A204.1 (cell line): ENCODE measurements around the gene CDR2.
A peak's percentile ranks its signal among the peaks of the same experiment; 100 is the strongest.
"Not testable (repeated sequence)": the region's sequence is repeated elsewhere in the genome, so short reads cannot be mapped to it uniquely, and the experiment has no call there.

Experiments
- FAIRE-seq: peaks from 2 replicates; lab custom pipeline; 2012; peaks lifted over from hg19 to GRCh38; lab: Jason Lieb, UNC

Gene CDR2

DNA sequence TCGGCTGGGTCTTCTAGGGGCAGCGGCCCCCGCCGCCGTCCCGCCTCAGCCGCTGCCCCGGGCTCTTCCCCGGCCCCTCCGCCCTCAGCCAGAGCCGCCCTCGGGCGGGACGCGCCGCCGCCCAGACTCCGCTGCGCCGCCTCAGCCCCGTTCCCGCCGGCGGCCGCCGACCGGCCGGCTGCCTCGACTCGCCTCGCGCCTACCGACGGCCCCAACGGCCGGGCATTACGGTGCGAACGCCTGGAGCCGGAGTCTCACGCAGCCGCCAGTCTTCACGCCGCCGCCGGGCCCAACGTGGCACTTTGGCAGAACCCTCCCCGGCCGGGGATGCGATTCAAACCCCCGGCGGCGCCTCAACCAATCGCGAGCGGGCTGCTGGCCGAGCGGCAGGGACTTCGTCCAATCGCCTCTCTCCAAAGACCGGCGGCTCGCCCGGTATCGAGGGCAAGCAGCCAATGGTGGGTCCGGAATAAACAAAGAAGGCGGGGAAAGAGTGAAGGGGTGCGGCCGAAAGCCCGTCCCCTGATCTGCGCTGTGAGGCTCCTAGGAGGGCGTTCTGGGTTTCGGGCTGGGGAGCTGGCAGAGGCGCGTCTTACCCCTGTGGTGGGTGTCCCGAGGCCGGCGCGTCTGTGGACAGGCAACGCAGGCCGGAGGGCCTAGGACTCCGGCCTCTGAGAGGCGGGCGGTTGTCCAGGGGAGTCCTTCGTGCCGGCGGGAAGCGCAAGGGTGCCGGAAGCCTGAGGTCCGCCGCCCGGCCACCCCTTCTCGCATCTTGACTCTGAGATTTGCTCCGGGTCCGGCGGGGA, at the start of gene CDR2:
TSS of gene CDR2 (minus strand) at position 309 of the 806 bp plus-strand sequence. CDS start 310 bp downstream, outside the sequence.
- FAIRE-seq = peak; percentile 90

DNA sequence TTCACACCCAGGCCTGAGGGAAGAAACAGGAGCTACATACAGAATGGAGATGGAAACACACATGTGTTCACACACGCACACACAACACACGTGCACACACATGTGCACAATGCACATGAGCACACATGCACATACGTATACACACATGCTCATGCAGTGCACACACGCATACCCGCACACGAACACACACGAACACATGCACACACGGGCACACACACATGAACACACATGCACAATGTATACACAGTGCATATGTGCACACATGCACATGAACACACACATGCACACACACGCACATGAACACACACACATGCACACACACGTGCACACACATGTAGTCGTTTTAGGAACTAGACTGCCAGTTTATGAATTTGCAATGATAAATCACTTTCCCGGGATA, 49.3 kb upstream of the CDR2 start:
- FAIRE-seq = no peak

- no peak for FAIRE-seq
Observed at GRCh38 chr16:22421136-22421535, 46.7 kb upstream of the CDR2 start.

- no peak for FAIRE-seq
Observed at GRCh38 chr16:22420606-22421135, 46.3 kb upstream of the CDR2 start.

DNA sequence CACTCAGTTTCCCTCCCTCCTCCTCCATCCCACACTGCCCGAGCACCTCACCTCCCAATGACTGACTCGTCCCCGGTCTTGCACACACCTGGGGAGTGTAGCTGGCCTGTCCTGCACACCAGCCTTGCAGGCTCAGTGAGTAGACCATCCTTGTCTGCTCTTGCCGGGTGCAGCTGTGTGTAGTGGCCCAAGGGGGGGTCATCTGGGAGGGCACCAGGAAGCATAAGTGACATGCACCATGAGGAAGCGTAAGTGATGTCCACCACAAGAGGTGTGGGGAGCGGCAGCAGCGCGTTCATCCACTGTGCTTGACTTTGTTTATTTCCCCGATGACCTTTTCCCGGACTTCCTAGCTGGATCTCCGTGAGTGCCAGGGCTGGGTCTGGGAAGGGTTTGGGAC, 45.5 kb upstream of the CDR2 start:
- FAIRE-seq = no peak

DNA sequence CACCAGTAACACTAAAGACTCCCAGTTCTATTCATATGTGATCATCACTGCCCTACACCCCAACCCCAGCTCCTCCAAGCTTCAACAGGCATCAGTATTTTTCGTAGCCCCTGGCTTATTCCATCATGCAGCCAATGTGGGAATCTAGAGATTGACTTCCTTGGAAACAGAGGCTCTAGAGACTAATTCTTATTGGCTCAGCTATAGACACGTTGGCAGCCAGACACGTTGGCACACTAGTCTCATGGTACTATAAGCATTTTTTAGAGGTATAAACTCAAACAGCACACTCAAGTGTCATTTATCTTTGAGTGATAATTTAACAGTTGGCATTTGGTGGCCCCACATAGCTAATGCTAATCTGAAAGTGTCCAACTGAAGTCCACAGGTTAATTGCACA, 44.4 kb upstream of the CDR2 start:
- FAIRE-seq = no peak

- not testable (repeated sequence) for FAIRE-seq
Observed at GRCh38 chr16:22417798-22418197, 43.4 kb upstream of the CDR2 start.

DNA sequence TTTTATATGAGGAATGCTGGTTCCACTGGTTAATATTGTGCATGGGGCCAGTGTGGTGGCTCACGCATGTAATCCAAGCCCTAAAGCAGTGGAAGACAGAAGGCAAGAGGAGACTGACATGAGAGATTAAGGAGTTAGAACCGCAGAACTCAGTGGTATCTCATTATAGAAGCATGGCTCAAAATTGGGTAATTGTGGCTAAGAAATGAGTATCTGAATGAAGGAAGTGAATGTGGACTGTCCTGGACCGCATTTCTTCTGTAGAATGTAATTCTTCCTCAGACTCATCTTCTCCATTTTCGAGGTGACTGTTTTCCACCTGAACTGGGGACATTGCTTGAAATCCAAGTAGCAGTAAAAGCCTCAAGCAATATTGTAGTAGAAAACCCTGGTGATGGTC, 42.6 kb upstream of the CDR2 start:
- no peak for FAIRE-seq

DNA sequence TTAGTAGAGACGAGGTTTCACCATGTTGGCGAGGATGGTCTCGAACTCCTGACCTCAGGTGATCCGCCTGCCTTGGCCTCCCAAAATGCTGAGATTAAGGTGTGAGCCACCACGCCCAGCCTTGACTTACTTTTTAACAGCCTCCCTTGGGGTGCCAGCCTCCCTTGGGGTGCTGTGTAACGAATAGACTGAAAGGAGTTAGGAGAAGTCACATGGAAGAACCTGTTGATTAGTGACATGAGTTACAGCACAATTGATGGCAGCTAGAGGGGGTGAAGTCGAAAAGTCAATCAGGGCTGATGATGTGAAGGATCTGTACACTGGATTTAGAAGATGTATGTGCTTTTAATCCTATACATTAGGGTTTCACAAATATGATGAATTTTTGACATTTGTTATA, 39.4 kb upstream of the CDR2 start:
- FAIRE-seq = no peak

DNA sequence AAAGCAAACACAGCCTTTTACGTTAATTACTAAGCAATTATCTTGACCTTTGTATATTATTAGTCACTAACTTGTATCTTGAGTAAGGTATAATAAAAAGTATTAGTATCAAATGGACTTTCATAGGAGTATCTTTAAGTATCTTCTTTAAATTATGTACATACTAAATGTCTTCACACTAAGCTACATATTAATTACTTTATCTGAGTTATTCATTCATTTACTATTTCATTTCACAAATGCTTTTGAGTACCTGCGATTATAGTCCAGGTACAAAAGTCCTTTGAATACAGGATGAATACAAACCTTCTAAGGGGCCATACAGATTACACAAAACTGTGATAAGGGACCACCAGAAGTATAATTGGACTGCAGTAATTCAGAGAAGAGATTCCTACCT, 33.1 kb upstream of the CDR2 start:
- no peak for FAIRE-seq

- FAIRE-seq = no peak
Observed at GRCh38 chr16:22402191-22402590, 27.8 kb upstream of the CDR2 start.

DNA sequence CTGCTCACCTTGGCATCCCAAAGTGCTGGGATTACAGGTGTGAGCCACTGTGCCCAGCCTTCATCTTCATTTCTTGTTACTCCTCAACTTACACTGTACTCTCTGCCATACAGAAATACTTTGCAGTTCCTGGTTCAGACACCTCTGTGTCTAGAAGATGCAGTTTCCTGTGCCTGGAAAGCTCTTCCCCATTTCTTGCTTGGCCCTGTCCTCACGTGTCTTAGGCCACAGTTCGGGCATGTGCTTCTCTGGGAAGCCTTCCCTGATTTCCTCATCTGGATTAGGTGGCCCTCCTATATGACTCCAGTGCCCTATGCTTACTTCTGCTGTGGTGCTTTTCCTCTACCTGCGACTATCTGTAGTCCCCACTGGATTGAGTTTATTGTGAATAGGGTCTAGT, 26.5 kb upstream of the CDR2 start:
- no peak for FAIRE-seq

GRCh38 chr16:22397931-22398330, 23.5 kb upstream of the CDR2 start:
- no peak for FAIRE-seq

DNA sequence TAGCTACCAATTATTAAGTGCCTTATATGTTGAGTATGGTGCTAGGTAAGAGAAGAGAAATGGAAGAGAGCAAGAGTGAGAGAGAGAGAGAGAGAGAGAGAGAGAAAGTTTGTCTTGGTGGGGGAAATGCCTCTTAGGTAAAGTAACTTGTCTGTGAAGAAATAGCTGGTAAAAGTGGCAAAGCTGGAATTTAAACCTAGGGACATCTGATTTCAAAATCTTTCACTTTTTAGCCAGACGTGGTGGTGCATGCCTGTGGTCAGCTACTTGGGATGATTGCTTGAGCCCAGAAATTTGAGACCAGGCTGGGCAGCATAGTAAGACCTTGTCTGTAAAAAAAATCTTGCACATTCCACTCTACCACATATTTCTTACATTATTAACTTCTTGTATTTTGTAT, 23.0 kb upstream of the CDR2 start:
- FAIRE-seq = no peak

GRCh38 chr16:22395960-22396359, 21.5 kb upstream of the CDR2 start:
- no peak for FAIRE-seq

DNA sequence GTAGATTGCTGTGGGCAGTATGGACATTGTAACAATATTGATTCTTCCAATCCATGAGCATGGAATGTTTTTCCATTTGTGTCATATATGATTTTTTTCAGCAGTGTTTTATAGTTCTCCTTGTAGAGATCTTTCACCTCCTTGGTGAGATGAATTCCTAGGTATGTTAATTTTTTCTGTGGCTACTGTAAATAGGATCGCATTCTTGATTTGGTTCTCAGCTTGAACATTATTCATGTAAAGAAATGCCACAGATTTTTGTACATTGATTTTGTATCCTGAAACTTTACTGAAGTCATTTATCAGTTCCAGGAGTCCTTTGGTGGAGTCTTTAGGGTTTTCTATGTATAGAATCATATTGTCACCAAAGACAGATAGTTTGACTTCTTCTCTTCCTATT, 19.7 kb upstream of the CDR2 start:
- no peak for FAIRE-seq

DNA sequence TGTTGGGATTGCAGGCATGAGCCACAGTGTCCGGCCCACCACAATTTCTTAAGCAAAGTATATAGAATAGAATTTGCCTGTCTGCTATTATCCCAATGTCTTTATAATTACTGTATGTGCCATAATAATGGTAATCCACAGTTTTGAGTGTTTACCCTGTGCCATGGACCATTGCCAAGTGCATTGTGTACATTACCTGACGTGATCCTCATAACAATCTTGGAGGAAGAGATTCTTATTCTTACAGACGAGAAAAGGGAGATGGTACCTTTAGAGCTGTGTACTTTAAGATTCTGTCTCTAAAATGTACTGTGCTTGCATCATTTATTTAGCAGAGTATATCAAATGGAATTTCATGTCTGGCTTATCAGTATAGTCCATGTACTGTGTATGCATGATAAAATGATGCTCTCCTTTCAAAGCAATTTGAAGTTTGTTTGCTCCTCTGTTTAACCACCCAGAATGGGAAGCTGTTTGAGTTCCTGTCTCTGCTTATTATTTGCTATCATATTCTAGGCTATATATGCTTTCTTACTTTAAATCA, 13.8 kb upstream of the CDR2 start:
- no peak for FAIRE-seq

DNA sequence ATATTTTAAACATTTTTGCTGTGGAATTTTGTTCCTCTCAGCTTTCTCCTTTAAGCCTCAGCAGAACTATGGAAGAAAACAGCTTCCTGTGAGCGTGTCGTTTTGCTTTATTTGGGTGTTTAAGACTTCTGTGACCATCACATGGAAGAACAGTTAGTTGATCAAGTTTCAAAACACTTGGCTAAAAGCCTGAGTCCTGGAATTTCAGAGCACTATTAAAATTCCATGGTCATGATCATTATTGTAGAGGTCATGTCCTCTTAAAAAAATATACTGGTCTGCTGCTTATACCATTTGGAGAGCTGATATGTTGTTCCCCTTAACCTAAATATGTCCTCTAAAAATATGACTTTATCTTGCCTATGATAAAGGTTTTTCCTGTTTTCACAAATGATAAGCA, 12.6 kb upstream of the CDR2 start:
- no peak for FAIRE-seq

GRCh38 chr16:22385196-22385595, 10.8 kb upstream of the CDR2 start:
- no peak for FAIRE-seq

DNA sequence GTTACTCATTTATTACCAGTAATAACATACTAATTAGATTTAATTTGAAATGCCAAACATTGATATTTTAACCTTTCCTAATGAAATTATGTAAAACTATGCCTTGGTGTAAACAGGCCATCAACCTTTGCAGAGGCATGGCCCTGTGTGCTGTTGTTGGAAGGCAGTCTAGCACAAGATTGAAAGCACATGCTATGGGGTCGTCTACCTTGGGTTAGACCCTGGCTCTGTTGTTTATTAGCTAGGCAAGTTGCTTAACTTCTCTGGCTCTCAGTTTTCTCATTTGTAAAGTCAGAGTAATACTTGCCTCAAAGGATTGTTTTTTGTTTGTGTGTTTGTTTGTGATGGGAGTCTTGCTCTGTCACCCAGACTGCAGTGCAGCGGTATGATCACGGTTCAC, 9.4 kb upstream of the CDR2 start:
- no peak for FAIRE-seq

DNA sequence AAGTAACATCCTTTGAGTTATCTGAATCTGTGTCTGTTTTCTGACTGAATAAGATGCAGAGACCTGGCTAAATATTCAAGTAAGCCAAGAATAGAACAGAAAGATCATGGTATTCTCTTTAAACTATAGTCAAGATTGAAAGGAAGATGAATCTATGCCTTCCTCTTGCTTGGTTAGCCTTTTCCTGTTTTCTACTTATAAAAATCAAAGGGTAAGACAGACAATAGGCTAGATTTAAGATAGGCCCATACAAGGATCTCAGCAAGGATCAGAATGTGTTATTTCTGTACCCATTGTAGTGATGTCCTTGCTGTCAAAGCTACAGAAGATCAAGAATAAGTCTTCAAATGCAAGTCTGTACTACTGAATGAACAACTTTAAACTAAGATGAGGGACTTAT, 7.0 kb upstream of the CDR2 start:
- no peak for FAIRE-seq

DNA sequence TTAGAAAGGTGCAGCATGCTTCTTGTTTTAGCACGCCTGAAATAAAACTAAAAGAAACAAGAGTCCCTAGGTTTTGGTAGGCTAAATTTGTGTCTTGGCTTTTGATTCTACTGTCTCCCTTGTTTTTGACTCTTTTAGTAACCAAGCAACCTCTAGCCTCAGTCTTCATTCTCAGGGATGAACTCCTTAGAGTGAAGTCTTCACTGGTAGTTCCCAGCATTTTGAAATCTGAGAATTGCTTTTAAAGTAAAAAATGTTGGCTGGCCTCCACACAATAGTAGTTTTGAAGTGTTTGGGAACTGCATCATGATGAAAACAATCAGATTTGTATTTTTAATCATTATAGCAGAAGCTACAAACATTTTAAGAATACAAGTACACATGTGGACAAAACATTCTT, 6.1 kb upstream of the CDR2 start:
- no peak for FAIRE-seq

DNA sequence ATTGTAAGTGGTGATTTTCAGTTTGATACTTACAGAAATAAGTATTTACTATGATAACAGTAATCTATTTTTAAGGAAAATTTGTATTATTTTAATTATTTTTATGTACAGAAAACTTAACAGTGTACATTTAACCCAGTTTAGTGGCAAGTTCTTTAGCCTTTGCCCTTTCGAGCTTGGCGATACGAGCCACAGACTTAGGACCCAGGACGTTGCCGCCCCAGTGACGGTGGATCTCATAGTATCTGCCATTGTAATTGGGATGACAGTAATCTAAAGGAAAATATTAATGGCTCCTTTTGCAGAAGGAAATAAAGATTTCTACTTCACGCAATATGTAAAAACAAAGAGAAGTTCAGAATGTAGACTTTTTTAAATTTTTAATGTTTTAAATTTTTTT, 5.2 kb upstream of the CDR2 start:
- no peak for FAIRE-seq
